Lower lobe of right lung (tissue), 2 donors: Measurements from ENCODE around the gene GPX4. TPM values are rescaled to one million over a fixed set of nuclear protein-coding genes. Genes with fewer than 3 reads are reported as not detected.

Experiments
- ATAC-seq, 2 donors: fragments of 200-7000 bp; cut with Tn5 transposase; one replicate each; pipeline ENCODE4 v1.9.1; 2020 to 2022; ENCODE audit warnings: mild to moderate bottlenecking in 2 of 2, moderate library complexity in 2 of 2
- DNase-seq: peaks from one replicate; pipeline ENCODE4 v3.0.0-alpha.2; 2020
- H3K27ac ChIP-seq: fragments of 200-600 bp; one replicate; pipeline ENCODE4 v1.8.0; 2022
- H3K27me3 ChIP-seq: fragments of 200-600 bp; one replicate; pipeline ENCODE4 v1.8.0; 2022; ENCODE audit warnings: low read depth
- H3K36me3 ChIP-seq: fragments of 200-600 bp; one replicate; pipeline ENCODE4 v1.8.0; 2022; ENCODE audit warnings: mild to moderate bottlenecking
- H3K4me1 ChIP-seq: fragments of 200-600 bp; one replicate; pipeline ENCODE4 v1.8.0; 2022
- H3K4me3 ChIP-seq: fragments of 200-600 bp; one replicate; pipeline ENCODE4 v1.8.0; 2022; ENCODE audit warnings: mild to moderate bottlenecking
- H3K9me3 ChIP-seq: fragments of 200-600 bp; one replicate; pipeline ENCODE4 v1.8.0; 2022
- CTCF ChIP-seq: fragments of 200-600 bp; IDR thresholded peaks from one replicate; pipeline ENCODE4 v1.8.0; 2022; ENCODE audit warnings: antibody characterized with exemption, mild to moderate bottlenecking
- intact Hi-C: fragments of 100-400 bp; cut with DNase I; formaldehyde crosslinking; loops from one replicate; pipeline ENCODE4 v1.11.0; 2022
- total RNA-seq: library from RNA; stranded (reverse); fragmentation: NEBNext Ultra II Directional; extraction: Animal tissue kit (Norgen Biotek cat#: 25700); gene quantifications from one replicate; pipeline ENCODE4 v1.2.1, GENCODE V29; 2021
- donor health status: DM: no; HTN: yes; CAD: no; lungs with severe emphysema.

GPX4 gene
- total RNA-seq, 1 donor from 2014 or later: 378 TPM

DNA sequence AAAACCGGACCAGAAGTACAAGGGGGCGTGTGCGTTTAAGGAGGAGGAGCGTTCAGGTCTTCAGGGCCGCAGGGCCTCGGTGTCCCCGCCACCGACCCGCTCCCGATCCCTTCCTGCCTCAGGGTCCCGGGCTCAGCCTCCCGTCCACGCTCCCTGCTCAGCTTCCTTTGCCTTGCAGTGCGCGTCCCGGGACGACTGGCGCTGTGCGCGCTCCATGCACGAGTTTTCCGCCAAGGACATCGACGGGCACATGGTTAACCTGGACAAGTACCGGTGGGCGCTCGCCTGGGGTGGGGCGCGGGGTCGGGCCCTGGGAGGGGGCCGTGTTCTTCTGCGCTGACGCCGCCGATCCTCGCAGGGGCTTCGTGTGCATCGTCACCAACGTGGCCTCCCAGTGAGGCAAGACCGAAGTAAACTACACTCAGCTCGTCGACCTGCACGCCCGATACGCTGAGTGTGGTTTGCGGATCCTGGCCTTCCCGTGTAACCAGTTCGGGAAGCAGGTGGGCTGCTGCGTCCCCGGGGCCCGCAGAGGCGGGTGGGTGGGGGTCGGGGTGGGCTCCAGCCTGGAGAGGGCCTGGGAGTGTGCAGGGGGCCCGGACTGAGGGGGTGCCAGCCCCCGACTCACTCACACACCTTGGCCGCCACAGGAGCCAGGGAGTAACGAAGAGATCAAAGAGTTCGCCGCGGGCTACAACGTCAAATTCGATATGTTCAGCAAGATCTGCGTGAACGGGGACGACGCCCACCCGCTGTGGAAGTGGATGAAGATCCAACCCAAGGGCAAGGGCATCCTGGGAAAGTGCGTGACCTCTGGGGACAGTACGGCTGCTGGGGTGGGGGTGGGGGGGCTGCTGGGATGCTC is 1.4 kb downstream of the GPX4 start:
- H3K4me3 ChIP-seq: peak overlapping the region; percentile 71
- intact Hi-C loops: no loop called here
- H3K36me3 ChIP-seq: peaks cover 44% of the 10 kb centered on the region
- no peak for ATAC-seq
- H3K4me1 ChIP-seq: peaks cover 53% of the 10 kb centered on the region
- H3K27me3 ChIP-seq: no peaks in the 10 kb centered on the region
- no peaks in the 10 kb centered on the region for H3K9me3 ChIP-seq
- peak overlapping the region; percentile 92 for H3K27ac ChIP-seq
- no peak for TF ChIP-seq CTCF
- no peak for DNase-seq

- intact Hi-C loops: no loop called here
- TF ChIP-seq CTCF: no peak
- peaks cover 54% of the 10 kb centered on the region for H3K36me3 ChIP-seq
- no peaks in the 10 kb centered on the region for H3K9me3 ChIP-seq
- H3K4me1 ChIP-seq: peaks cover 44% of the 10 kb centered on the region
- no peak for DNase-seq
- H3K27ac ChIP-seq: no peak overlapping the region
- H3K4me3 ChIP-seq: no peak overlapping the region
- no peaks in the 10 kb centered on the region for H3K27me3 ChIP-seq
- ATAC-seq: no peak
These were observed 2.4 kb downstream of the GPX4 start for GRCh38 chr19:1105873-1106840.

DNA sequence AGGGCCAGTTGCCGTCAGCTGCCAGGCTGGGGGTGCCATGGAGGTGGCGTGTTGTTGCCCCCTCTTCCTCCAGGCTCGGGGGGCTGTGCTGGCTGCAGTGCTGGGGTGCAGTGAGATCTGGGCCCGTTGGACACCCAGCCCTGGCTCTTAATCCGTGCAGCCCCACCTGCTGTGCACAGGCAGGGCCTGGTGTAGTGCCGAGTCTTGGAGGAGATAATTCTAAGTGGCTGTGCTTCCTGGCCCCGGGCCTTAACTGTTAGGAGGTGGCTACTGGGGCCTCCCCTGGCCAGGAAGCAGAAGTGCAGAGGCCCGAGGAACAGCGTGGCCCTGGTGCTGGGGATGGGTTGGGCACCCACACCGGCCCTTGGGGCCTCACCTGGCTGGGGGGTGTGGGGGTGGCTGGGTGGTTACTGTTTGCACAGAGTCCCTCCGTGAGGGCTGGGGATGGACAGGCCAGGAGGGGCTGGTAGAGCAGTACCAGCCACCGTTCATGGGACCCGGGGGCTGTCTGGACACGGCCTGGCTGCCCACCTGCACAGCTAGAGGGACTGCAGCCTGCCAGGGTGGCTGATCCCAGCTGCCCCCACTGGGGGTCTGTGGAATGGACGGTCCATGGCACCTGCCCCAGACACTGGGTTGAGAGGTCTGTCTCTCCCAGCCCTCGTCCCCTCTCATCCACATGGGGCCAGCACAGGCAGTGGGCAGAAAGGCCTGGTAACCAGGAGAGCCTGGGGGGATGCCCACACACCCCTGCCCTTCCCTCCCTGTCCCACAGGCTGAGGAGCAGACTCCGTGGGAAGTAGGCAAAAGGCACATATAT is 3.3 kb downstream of the GPX4 start:
- Histone ChIP-seq H3K9me3 (no peaks in the 10 kb centered on the region), H3K27me3 (no peaks in the 10 kb centered on the region), H3K4me1 (peaks cover 36% of the 10 kb centered on the region), H3K27ac (no peak overlapping the region), H3K36me3 (peaks cover 61% of the 10 kb centered on the region), H3K4me3 (no peak overlapping the region)
- intact Hi-C loops: no loop called here
- DNase-seq: no peak
- ATAC-seq: no peak
- TF ChIP-seq CTCF: no peak

DNA sequence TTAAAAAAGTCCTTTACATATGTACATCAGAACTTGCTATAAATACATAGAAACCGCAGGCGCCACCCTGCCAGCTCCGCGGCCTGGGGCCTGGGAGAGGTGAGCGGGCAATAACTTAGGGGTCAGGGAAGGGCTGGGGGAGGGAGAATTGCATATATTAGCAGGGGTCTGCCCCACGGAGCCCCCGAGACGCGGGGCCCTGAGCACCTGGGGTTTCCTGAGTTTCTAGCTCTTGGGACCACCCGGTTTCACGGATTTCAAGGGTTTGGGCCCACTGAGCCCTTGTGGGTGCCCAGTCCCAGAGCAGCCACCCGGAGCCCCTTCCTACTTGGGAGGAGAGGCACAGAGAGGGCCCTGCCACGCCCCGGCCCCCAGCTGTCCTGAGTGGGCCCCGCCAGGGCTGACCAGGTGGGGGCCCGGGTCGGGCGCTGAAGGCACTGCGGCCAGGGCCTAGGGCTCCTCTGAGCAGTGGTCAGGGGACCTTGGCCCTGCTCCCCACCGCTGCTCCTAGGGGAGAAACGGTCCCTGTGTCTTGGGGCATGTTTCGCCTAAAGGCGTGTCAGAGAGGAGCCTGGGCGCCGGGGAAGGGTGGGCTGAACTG is 4.0 kb downstream of the GPX4 start:
- H3K36me3 ChIP-seq: peaks cover 68% of the 10 kb centered on the region
- no peak for TF ChIP-seq CTCF
- H3K4me3 ChIP-seq: no peak overlapping the region
- intact Hi-C loops: no loop called here
- H3K27me3 ChIP-seq: no peaks in the 10 kb centered on the region
- no peak for DNase-seq
- H3K9me3 ChIP-seq: no peaks in the 10 kb centered on the region
- H3K4me1 ChIP-seq: peaks cover 36% of the 10 kb centered on the region
- ATAC-seq: no peak
- no peak overlapping the region for H3K27ac ChIP-seq
